SU-DHL-6 (cell line): ENCODE results near the gene F2.

Experiments
- H2AFZ ChIP-seq: fragments of 200-600 bp; sonication (generic); 2 replicates; pipeline ENCODE4 v1.6.1; 2014; ENCODE audit warnings: low read depth, mild to moderate bottlenecking, moderate library complexity, mixed read lengths, antibody characterized with exemption, low read length; ENCODE audit not compliant: severe bottlenecking
- H3F3A ChIP-seq: fragments of 200-600 bp; shearing (Covaris generic); 2 replicates; pipeline ENCODE4 v1.6.0; 2016; ENCODE audit warnings: antibody characterized with exemption, mild to moderate bottlenecking; ENCODE audit not compliant: insufficient read depth
- H3K27ac ChIP-seq: fragments of 200-600 bp; sonication (generic); 2 replicates; pipeline ENCODE4 v1.5.1; 2016; ENCODE audit warnings: low read depth, mild to moderate bottlenecking, low read length, moderate library complexity, mixed read lengths
- H3K27me3 ChIP-seq: fragments of 200-600 bp; sonication (generic), shearing (Covaris generic); 2 replicates; pipeline ENCODE4 v1.6.0; 2014; ENCODE audit warnings: mild to moderate bottlenecking, low read length
- H3K36me3 ChIP-seq: fragments of 200-600 bp; sonication (generic); 2 replicates; pipeline ENCODE4 v1.6.1; 2014; ENCODE audit warnings: mild to moderate bottlenecking, low read length, mixed read lengths
- H3K4me2 ChIP-seq: fragments of 300-600, 200-600 bp; shearing (Covaris generic), sonication (generic); 2 replicates; pipeline ENCODE4 v1.6.0; 2014; ENCODE audit warnings: low read length, low read depth, mild to moderate bottlenecking; ENCODE audit not compliant: poor library complexity, severe bottlenecking
- H3K4me3 ChIP-seq: fragments of 200-600 bp; sonication (generic); 2 replicates; pipeline ENCODE4 v1.5.1; 2014; ENCODE audit warnings: antibody characterized with exemption, low read length, mild to moderate bottlenecking, mixed read lengths; ENCODE audit not compliant: insufficient read depth, poor library complexity, severe bottlenecking
- H3K79me2 ChIP-seq: fragments of 200-600 bp; sonication (generic); 2 replicates; pipeline ENCODE4 v1.6.1; 2014; ENCODE audit warnings: mild to moderate bottlenecking, low read length, moderate library complexity; ENCODE audit not compliant: insufficient read depth
- H3K9ac ChIP-seq: fragments of 200-600 bp; sonication (generic); 2 replicates; pipeline ENCODE4 v1.7.0; 2014; ENCODE audit warnings: mild to moderate bottlenecking, low read length
- H3K9me2 ChIP-seq: fragments of 200-600 bp; sonication (generic); replicated peaks from 2 replicates; pipeline ENCODE4 v1.6.1; 2014; ENCODE audit warnings: low read length; ENCODE audit not compliant: insufficient read depth
- H3K9me3 ChIP-seq: fragments of 200-600 bp; sonication (generic); 2 replicates; pipeline ENCODE4 v1.6.1; 2014; ENCODE audit warnings: low read length, mixed read lengths; ENCODE audit not compliant: insufficient read depth
- H4K20me1 ChIP-seq: fragments of 200-600 bp; sonication (generic); 2 replicates; pipeline ENCODE4 v1.6.1; 2014; ENCODE audit warnings: low read depth, mild to moderate bottlenecking, antibody characterized with exemption, low read length, moderate library complexity, mixed read lengths
- EZH2phosphoT487 ChIP-seq: fragments of 200-600 bp; sonication (generic), shearing (Covaris generic); conservative IDR thresholded peaks from 2 replicates; pipeline ENCODE4 v1.6.1; 2018; ENCODE audit warnings: mild to moderate bottlenecking, antibody characterized with exemption, low read length, moderate library complexity, mixed read lengths
- TF ChIP-seq, protein P1 (sequence below): fragments of 200-600 bp; sonication (generic); IDR thresholded peaks from one replicate; pipeline ENCODE4 v1.5.1; 2017; ENCODE audit warnings: antibody characterized with exemption, mild to moderate bottlenecking, low read length, moderate library complexity; ENCODE audit not compliant: insufficient read depth, poor library complexity, severe bottlenecking

F2 gene

DNA sequence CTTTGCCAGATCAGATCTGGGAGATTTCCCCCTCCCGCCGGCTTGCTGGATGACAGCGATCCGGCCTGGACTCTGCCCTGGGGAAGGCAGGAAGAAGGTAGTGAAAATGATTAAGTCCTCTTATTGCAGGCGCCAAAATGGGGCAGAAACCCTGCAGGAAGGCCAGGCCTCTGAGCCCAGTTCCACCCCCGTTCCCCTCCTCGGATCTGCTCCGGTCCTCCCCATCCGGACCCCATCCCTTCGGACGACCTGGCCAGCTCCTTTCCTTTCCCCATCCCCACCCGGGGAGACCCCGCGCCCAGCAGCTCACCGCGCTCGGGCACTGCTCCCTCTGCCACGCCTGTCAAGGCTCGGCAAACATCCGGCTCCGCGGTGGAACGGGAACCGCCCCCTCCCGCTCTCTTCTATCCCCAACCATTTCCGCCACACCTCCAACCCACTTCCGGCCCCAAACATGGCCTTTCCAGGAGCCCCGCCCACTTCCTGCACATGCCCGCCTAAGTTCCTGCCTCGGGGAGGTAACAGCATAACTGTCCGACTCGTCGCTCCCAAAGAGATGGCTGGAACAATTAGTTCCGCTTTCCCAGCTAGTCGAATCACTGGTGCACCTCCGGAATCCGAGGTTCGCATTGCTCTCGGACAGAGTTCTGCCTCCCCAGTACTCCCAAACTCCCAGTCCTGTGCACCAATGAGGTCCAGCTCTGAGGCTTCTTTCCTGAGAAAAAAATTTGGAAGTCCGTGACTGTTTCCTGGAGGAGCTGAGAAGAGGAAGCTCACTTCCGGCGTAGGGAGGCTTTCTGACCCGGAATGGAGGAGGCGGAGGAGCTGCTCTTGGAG lies 18.6 kb upstream of the F2 start, which contains the start of the genes ARHGAP1 and ZNF408:
Gene ARHGAP1, minus strand, starts transcription at position 379 of the 837 bp plus-strand sequence. CDS start 4,512 bp downstream, outside the sequence.
Gene ZNF408, plus strand, starts transcription at position 791 of the 837 bp plus-strand sequence. Its CDS starts 17 bp downstream, at position 808.
- Histone ChIP-seq H3K79me2 (peaks cover 38% of the 10 kb centered on the region), H2AFZ (peak within 1 kb of the TSS; percentile 100), H3K27ac (peak within 1 kb of the TSS; percentile 78), H4K20me1 (no peaks in the 10 kb centered on the region), H3K9me2 (no peaks in the 10 kb centered on the region), H3F3A (no peaks in the 10 kb centered on the region), H3K4me3 (peak within 1 kb of the TSS; percentile 99), H3K36me3 (no peaks in the 10 kb centered on the region), H3K4me2 (peak within 1 kb of the TSS; percentile 93), H3K9ac (peak within 1 kb of the TSS; percentile 99), H3K27me3 (no peaks in the 10 kb centered on the region), H3K9me3 (no peaks in the 10 kb centered on the region)
- TF ChIP-seq EZH2phosphoT487, result no peak
- TF ChIP-seq, protein P1, sequence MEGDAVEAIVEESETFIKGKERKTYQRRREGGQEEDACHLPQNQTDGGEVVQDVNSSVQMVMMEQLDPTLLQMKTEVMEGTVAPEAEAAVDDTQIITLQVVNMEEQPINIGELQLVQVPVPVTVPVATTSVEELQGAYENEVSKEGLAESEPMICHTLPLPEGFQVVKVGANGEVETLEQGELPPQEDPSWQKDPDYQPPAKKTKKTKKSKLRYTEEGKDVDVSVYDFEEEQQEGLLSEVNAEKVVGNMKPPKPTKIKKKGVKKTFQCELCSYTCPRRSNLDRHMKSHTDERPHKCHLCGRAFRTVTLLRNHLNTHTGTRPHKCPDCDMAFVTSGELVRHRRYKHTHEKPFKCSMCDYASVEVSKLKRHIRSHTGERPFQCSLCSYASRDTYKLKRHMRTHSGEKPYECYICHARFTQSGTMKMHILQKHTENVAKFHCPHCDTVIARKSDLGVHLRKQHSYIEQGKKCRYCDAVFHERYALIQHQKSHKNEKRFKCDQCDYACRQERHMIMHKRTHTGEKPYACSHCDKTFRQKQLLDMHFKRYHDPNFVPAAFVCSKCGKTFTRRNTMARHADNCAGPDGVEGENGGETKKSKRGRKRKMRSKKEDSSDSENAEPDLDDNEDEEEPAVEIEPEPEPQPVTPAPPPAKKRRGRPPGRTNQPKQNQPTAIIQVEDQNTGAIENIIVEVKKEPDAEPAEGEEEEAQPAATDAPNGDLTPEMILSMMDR, result no peak

DNA sequence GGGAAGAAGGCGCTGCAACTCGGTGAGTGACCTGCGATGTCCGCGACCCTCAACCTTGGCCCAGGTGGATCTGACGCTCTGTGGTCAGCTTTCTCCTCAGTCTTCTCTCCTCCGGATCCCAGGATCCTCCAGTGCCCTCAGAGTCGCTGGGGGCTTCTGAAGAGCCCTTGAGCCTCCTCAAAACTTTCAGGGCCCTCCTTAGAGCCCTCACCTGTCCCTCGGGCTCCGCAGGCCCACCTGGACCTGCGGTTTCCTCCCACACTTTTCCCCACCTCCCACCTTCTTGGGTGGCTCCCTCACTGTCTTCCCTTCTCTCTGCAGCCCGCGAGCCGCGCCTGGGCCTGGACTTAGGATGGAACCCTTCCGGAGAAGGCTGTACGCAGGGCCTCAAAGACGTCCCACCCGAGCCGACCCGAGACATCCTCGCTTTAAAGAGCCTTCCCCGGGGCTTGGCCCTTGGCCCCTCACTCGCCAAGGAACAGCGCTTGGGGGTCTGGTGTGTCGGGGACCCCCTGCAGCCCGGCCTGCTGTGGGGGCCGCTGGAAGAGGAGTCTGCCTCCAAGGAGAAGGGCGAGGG lies 17.8 kb upstream of the F2 start:
- H3K9me3 ChIP-seq, result no peaks in the 10 kb centered on the region
- H3K36me3 ChIP-seq, result no peaks in the 10 kb centered on the region
- H2AFZ ChIP-seq, result peak overlapping the region; percentile 100
- H3F3A ChIP-seq, result no peaks in the 10 kb centered on the region
- H3K27me3 ChIP-seq, result no peaks in the 10 kb centered on the region
- H3K4me2 ChIP-seq, result peak overlapping the region; percentile 93
- H3K9me2 ChIP-seq, result no peaks in the 10 kb centered on the region
- H3K9ac ChIP-seq, result peak overlapping the region; percentile 99
- peak overlapping the region; percentile 78 for H3K27ac ChIP-seq
- H4K20me1 ChIP-seq, result no peaks in the 10 kb centered on the region
- peaks cover 38% of the 10 kb centered on the region for H3K79me2 ChIP-seq
- no peak for TF ChIP-seq EZH2phosphoT487
- TF ChIP-seq, protein P1, result no peak
- peak overlapping the region; percentile 99 for H3K4me3 ChIP-seq

DNA sequence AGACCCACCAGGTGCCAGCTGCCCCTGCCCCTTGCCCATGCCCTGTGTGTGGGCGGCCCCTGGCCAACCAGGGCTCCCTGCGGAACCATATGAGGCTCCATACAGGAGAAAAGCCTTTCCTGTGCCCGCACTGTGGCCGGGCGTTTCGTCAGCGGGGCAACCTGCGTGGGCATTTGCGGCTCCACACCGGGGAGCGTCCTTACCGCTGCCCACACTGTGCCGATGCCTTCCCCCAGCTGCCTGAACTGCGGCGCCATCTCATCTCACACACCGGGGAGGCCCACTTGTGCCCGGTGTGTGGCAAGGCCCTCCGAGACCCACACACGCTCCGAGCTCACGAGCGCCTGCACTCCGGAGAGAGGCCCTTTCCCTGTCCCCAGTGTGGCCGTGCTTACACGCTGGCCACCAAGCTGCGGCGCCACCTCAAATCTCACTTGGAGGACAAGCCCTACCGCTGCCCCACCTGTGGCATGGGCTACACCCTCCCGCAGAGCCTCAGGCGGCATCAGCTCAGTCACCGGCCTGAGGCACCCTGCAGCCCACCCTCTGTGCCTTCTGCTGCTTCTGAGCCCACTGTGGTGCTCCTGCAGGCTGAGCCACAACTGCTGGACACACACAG lies 13.8 kb upstream of the F2 start:
- Histone ChIP-seq H3K36me3 (no peaks in the 10 kb centered on the region), H3K79me2 (peaks cover 22% of the 10 kb centered on the region), H3K27me3 (no peaks in the 10 kb centered on the region), H3K4me2 (no peak overlapping the region), H3K4me3 (no peak overlapping the region), H4K20me1 (no peaks in the 10 kb centered on the region), H2AFZ (no peak overlapping the region), H3F3A (no peaks in the 10 kb centered on the region), H3K9ac (no peak overlapping the region), H3K9me2 (no peaks in the 10 kb centered on the region), H3K27ac (no peak overlapping the region), H3K9me3 (no peaks in the 10 kb centered on the region)
- no peak for TF ChIP-seq EZH2phosphoT487
- TF ChIP-seq, protein P1, result no peak
